Activated CD8-positive, alpha-beta memory T cell treated with anti-CD3 and anti-CD28 coated beads for 36 hours (primary cell): ENCODE measurements around the gene LRRC27. TPM values are rescaled to one million over a fixed set of nuclear protein-coding genes. Genes with fewer than 3 reads are reported as not detected.
"Not testable (repeated sequence)": the region's sequence is repeated elsewhere in the genome, so short reads cannot be mapped to it uniquely, and the experiment has no call there.

ENCODE experiments used
- CTCF ChIA-PET: fragments of 350-600 bp; sonication (Branson Sonifier 250); formaldehyde crosslinking; loops from one replicate; lab custom pipeline; 2021; ENCODE audit warnings: antibody characterized with exemption; lab: Charles Lee
- POLR2A ChIA-PET: fragments of 350-600 bp; sonication (Branson Sonifier 250); formaldehyde crosslinking; loops from one replicate; lab custom pipeline; 2021; ENCODE audit warnings: antibody characterized with exemption; lab: Charles Lee
- total RNA-seq, 2 experiments: library from RNA; stranded (reverse); gene quantifications; one replicate each; pipeline ENCODE4 v1.2.3, GENCODE V29; 2021

The LRRC27 gene
- total RNA-seq, 2 experiments from 2014 or later: 2.4 to 3.4 TPM

- ChIA-PET CTCF (interaction anchor here (1.1 kb wide), 2 partner anchors 22 to 53 kb away, joined by 3 read pairs; no protein-coding TSS in a partner anchor), POLR2A (no interaction called here)
Measured at GRCh38 chr10:132351611-132352010, 19.6 kb downstream of the LRRC27 start.

GRCh38 chr10:132352462-132353308 is 20.7 kb downstream of the LRRC27 start:
- CTCF ChIA-PET: interaction anchor here (0.6 to 1.3 kb wide), 8 partner anchors 17 to 165 kb away, joined by 3 to 4 read pairs (median 3); no protein-coding TSS in a partner anchor
- POLR2A ChIA-PET: not testable (repeated sequence)

- CTCF ChIA-PET: interaction anchor here (0.6 to 1.3 kb wide), 8 partner anchors 18 to 166 kb away, joined by 3 to 4 read pairs (median 3); no protein-coding TSS in a partner anchor
Measured at GRCh38 chr10:132353456-132354355, 21.7 kb downstream of the LRRC27 start.

GRCh38 chr10:132354356-132355094 is 22.5 kb downstream of the LRRC27 start:
- ChIA-PET CTCF (no interaction called here), POLR2A (no interaction called here)

More at GRCh38 chr10:132353456-132354355, 21.7 kb downstream of the LRRC27 start:
- POLR2A ChIA-PET: no interaction called here

- POLR2A ChIA-PET: no interaction called here
- CTCF ChIA-PET: no interaction called here
Measured at GRCh38 chr10:132355297-132355696, 23.3 kb downstream of the LRRC27 start.

GRCh38 chr10:132355754-132356153 is 23.8 kb downstream of the LRRC27 start:
- ChIA-PET POLR2A (no interaction called here), CTCF (no interaction called here)

GRCh38 chr10:132356621-132357195 is 24.7 kb downstream of the LRRC27 start:
- ChIA-PET POLR2A (no interaction called here), CTCF (no interaction called here)

GRCh38 chr10:132357286-132358058 is 25.5 kb downstream of the LRRC27 start:
- ChIA-PET CTCF (no interaction called here), POLR2A (no interaction called here)

GRCh38 chr10:132359305-132360040 is 27.5 kb downstream of the LRRC27 start:
- ChIA-PET CTCF (no interaction called here), POLR2A (no interaction called here)

GRCh38 chr10:132360766-132361447 is 28.9 kb downstream of the LRRC27 start:
- CTCF ChIA-PET: interaction anchor here (0.8 to 1.5 kb wide), 3 partner anchors 12 to 141 kb away, joined by 3 to 4 read pairs (median 3); no protein-coding TSS in a partner anchor
- POLR2A ChIA-PET: no interaction called here

GRCh38 chr10:132361581-132362101 is 29.6 kb downstream of the LRRC27 start:
- POLR2A ChIA-PET: no interaction called here
- CTCF ChIA-PET: interaction anchor here (1.3 to 1.5 kb wide), 2 partner anchors 12 to 142 kb away, joined by 3 to 4 read pairs; no protein-coding TSS in a partner anchor

- ChIA-PET CTCF (no interaction called here), POLR2A (no interaction called here)
Measured at GRCh38 chr10:132362151-132362611, 30.2 kb downstream of the LRRC27 start.

- ChIA-PET CTCF (no interaction called here), POLR2A (no interaction called here)
Measured at GRCh38 chr10:132363376-132363775, 31.4 kb downstream of the LRRC27 start.

- ChIA-PET POLR2A (no interaction called here), CTCF (interaction anchor here (0.6 kb wide), 1 partner anchor 1086 kb away, joined by 3 read pairs; no protein-coding TSS in a partner anchor)
Measured at GRCh38 chr10:132363921-132364593, 32.1 kb downstream of the LRRC27 start.

- ChIA-PET CTCF (interaction anchor here (0.6 kb wide), 1 partner anchor 1085 kb away, joined by 3 read pairs; no protein-coding TSS in a partner anchor), POLR2A (no interaction called here)
Measured at GRCh38 chr10:132364594-132364970, 32.6 kb downstream of the LRRC27 start.

- ChIA-PET CTCF (no interaction called here), POLR2A (no interaction called here)
Measured at GRCh38 chr10:132365102-132365501, 33.1 kb downstream of the LRRC27 start.
